Measurements from ENCODE around the gene PPP2R5C.
"Not testable (repeated sequence)": the region's sequence is repeated elsewhere in the genome, so short reads cannot be mapped to it uniquely, and the experiment has no call there.

PPP2R5C gene

GRCh38 chr14:101740981-101741380, 20.5 kb upstream of the PPP2R5C start:
- H3K4me3 ChIP-seq (ENCODE audit: low read length), result no peak overlapping the region
- H3K9me3 ChIP-seq (ENCODE audit: control insufficient read depth, low read length), result no peaks in the 10 kb centered on the region
- no peak overlapping the region for H3K9ac ChIP-seq (ENCODE audit: low read length)
- H3K27me3 ChIP-seq (ENCODE audit: control insufficient read depth, insufficient read depth, low read length), result no peaks in the 10 kb centered on the region
- H3K36me3 ChIP-seq (ENCODE audit: control insufficient read depth, insufficient read depth, low read length), result no peaks in the 10 kb centered on the region
- no peaks in the 10 kb centered on the region for H3K4me1 ChIP-seq (ENCODE audit: control insufficient read depth, insufficient read depth, low read length)

- no peaks in the 10 kb centered on the region for H3K27me3 ChIP-seq (ENCODE audit: control insufficient read depth, insufficient read depth, low read length)
- H3K4me1 ChIP-seq (ENCODE audit: control insufficient read depth, insufficient read depth, low read length), result no peaks in the 10 kb centered on the region
- no peak overlapping the region for H3K9ac ChIP-seq (ENCODE audit: low read length)
- no peaks in the 10 kb centered on the region for H3K36me3 ChIP-seq (ENCODE audit: control insufficient read depth, insufficient read depth, low read length)
- H3K4me3 ChIP-seq (ENCODE audit: low read length), result no peak overlapping the region
- no peaks in the 10 kb centered on the region for H3K9me3 ChIP-seq (ENCODE audit: control insufficient read depth, low read length)
These were observed 17.8 kb upstream of the PPP2R5C start for GRCh38 chr14:101743701-101744100.

GRCh38 chr14:101744382-101744781, 17.1 kb upstream of the PPP2R5C start:
- not testable (repeated sequence) for H3K4me3 ChIP-seq (ENCODE audit: low read length)

GRCh38 chr14:101749756-101750155, 11.8 kb upstream of the PPP2R5C start:
- H3K4me3 ChIP-seq (ENCODE audit: low read length); H3K9ac ChIP-seq (ENCODE audit: low read length); H3K9me3 ChIP-seq (ENCODE audit: control insufficient read depth, low read length); H3K36me3 ChIP-seq (ENCODE audit: control insufficient read depth, insufficient read depth, low read length); H3K4me1 ChIP-seq (ENCODE audit: control insufficient read depth, insufficient read depth, low read length); H3K27me3 ChIP-seq (ENCODE audit: control insufficient read depth, insufficient read depth, low read length): not testable (repeated sequence)

More at GRCh38 chr14:101744382-101744781, 17.1 kb upstream of the PPP2R5C start:
- not testable (repeated sequence) for H3K27me3 ChIP-seq (ENCODE audit: control insufficient read depth, insufficient read depth, low read length); H3K36me3 ChIP-seq (ENCODE audit: control insufficient read depth, insufficient read depth, low read length); H3K9ac ChIP-seq (ENCODE audit: low read length); H3K9me3 ChIP-seq (ENCODE audit: control insufficient read depth, low read length); H3K4me1 ChIP-seq (ENCODE audit: control insufficient read depth, insufficient read depth, low read length)

- no peaks in the 10 kb centered on the region for H3K27me3 ChIP-seq (ENCODE audit: control insufficient read depth, insufficient read depth, low read length)
These were observed 6.6 kb upstream of the PPP2R5C start for GRCh38 chr14:101754893-101755292.

GRCh38 chr14:101755591-101756324, 5.8 kb upstream of the PPP2R5C start:
- Histone ChIP-seq H3K4me3 (ENCODE audit: low read length) (no peak overlapping the region), H3K36me3 (ENCODE audit: control insufficient read depth, insufficient read depth, low read length) (no peaks in the 10 kb centered on the region), H3K9ac (ENCODE audit: low read length) (no peak overlapping the region), H3K9me3 (ENCODE audit: control insufficient read depth, low read length) (no peaks in the 10 kb centered on the region), H3K27me3 (ENCODE audit: control insufficient read depth, insufficient read depth, low read length) (no peaks in the 10 kb centered on the region), H3K4me1 (ENCODE audit: control insufficient read depth, insufficient read depth, low read length) (peaks cover 5% of the 10 kb centered on the region)

More at GRCh38 chr14:101754893-101755292, 6.6 kb upstream of the PPP2R5C start:
- no peaks in the 10 kb centered on the region for H3K36me3 ChIP-seq (ENCODE audit: control insufficient read depth, insufficient read depth, low read length)
- H3K4me1 ChIP-seq (ENCODE audit: control insufficient read depth, insufficient read depth, low read length), result peaks cover 5% of the 10 kb centered on the region
- H3K9me3 ChIP-seq (ENCODE audit: control insufficient read depth, low read length), result no peaks in the 10 kb centered on the region
- H3K4me3 ChIP-seq (ENCODE audit: low read length), result no peak overlapping the region
- no peak overlapping the region for H3K9ac ChIP-seq (ENCODE audit: low read length)

- Histone ChIP-seq H3K4me3 (ENCODE audit: low read length) (no peak overlapping the region), H3K27me3 (ENCODE audit: control insufficient read depth, insufficient read depth, low read length) (no peaks in the 10 kb centered on the region), H3K9me3 (ENCODE audit: control insufficient read depth, low read length) (no peaks in the 10 kb centered on the region), H3K4me1 (ENCODE audit: control insufficient read depth, insufficient read depth, low read length) (peaks cover 5% of the 10 kb centered on the region), H3K36me3 (ENCODE audit: control insufficient read depth, insufficient read depth, low read length) (no peaks in the 10 kb centered on the region), H3K9ac (ENCODE audit: low read length) (no peak overlapping the region)
These were observed 4.3 kb upstream of the PPP2R5C start for GRCh38 chr14:101757064-101757838.

GRCh38 chr14:101757839-101758211, 3.7 kb upstream of the PPP2R5C start:
- Histone ChIP-seq H3K27me3 (ENCODE audit: control insufficient read depth, insufficient read depth, low read length) (no peaks in the 10 kb centered on the region), H3K36me3 (ENCODE audit: control insufficient read depth, insufficient read depth, low read length) (no peaks in the 10 kb centered on the region), H3K9me3 (ENCODE audit: control insufficient read depth, low read length) (no peaks in the 10 kb centered on the region), H3K4me1 (ENCODE audit: control insufficient read depth, insufficient read depth, low read length) (peaks cover 5% of the 10 kb centered on the region), H3K4me3 (ENCODE audit: low read length) (no peak overlapping the region), H3K9ac (ENCODE audit: low read length) (no peak overlapping the region)

- Histone ChIP-seq H3K27me3 (ENCODE audit: control insufficient read depth, insufficient read depth, low read length) (no peaks in the 10 kb centered on the region), H3K4me3 (ENCODE audit: low read length) (no peak overlapping the region), H3K9ac (ENCODE audit: low read length) (no peak overlapping the region), H3K9me3 (ENCODE audit: control insufficient read depth, low read length) (no peaks in the 10 kb centered on the region), H3K36me3 (ENCODE audit: control insufficient read depth, insufficient read depth, low read length) (no peaks in the 10 kb centered on the region), H3K4me1 (ENCODE audit: control insufficient read depth, insufficient read depth, low read length) (peaks cover 5% of the 10 kb centered on the region)
These were observed 2.5 kb upstream of the PPP2R5C start for GRCh38 chr14:101758913-101759593.

- H3K9ac ChIP-seq (ENCODE audit: low read length), result peak overlapping the region; percentile 47
- no peaks in the 10 kb centered on the region for H3K9me3 ChIP-seq (ENCODE audit: control insufficient read depth, low read length)
- peaks cover 11% of the 10 kb centered on the region for H3K4me1 ChIP-seq (ENCODE audit: control insufficient read depth, insufficient read depth, low read length)
- no peaks in the 10 kb centered on the region for H3K27me3 ChIP-seq (ENCODE audit: control insufficient read depth, insufficient read depth, low read length)
- H3K4me3 ChIP-seq (ENCODE audit: low read length), result no peak overlapping the region
- H3K36me3 ChIP-seq (ENCODE audit: control insufficient read depth, insufficient read depth, low read length), result no peaks in the 10 kb centered on the region
These were observed 1.1 kb upstream of the PPP2R5C start for GRCh38 chr14:101760138-101761011.

GRCh38 chr14:101761881-101762529, 496 bp downstream of the PPP2R5C start:
- Histone ChIP-seq H3K36me3 (ENCODE audit: control insufficient read depth, insufficient read depth, low read length) (no peaks in the 10 kb centered on the region), H3K9me3 (ENCODE audit: control insufficient read depth, low read length) (no peaks in the 10 kb centered on the region), H3K4me1 (ENCODE audit: control insufficient read depth, insufficient read depth, low read length) (peaks cover 11% of the 10 kb centered on the region), H3K4me3 (ENCODE audit: low read length) (peak overlapping the region; percentile 15), H3K27me3 (ENCODE audit: control insufficient read depth, insufficient read depth, low read length) (no peaks in the 10 kb centered on the region), H3K9ac (ENCODE audit: low read length) (peak overlapping the region; percentile 72)

Measured in mucosa of stomach (tissue), 1 donor.